DND-41 (cell line): ENCODE measurements around the gene PCED1B.

Experiments
- CTCF ChIP-seq: IDR thresholded peaks from 2 replicates; pipeline ENCODE4 v1.5.1; 2012; ENCODE audit warnings: borderline replicate concordance, low read length, moderate library complexity, mild to moderate bottlenecking; ENCODE audit not compliant: poor library complexity, severe bottlenecking; ENCODE audit errors: extremely low read depth
- EZH2 ChIP-seq: IDR thresholded peaks from 3 replicates; pipeline ENCODE4 v1.6.1; 2012; ENCODE audit warnings: borderline replicate concordance, low read depth, mild to moderate bottlenecking, moderate library complexity, low read length, inconsistent platforms; ENCODE audit not compliant: severe bottlenecking

DNA sequence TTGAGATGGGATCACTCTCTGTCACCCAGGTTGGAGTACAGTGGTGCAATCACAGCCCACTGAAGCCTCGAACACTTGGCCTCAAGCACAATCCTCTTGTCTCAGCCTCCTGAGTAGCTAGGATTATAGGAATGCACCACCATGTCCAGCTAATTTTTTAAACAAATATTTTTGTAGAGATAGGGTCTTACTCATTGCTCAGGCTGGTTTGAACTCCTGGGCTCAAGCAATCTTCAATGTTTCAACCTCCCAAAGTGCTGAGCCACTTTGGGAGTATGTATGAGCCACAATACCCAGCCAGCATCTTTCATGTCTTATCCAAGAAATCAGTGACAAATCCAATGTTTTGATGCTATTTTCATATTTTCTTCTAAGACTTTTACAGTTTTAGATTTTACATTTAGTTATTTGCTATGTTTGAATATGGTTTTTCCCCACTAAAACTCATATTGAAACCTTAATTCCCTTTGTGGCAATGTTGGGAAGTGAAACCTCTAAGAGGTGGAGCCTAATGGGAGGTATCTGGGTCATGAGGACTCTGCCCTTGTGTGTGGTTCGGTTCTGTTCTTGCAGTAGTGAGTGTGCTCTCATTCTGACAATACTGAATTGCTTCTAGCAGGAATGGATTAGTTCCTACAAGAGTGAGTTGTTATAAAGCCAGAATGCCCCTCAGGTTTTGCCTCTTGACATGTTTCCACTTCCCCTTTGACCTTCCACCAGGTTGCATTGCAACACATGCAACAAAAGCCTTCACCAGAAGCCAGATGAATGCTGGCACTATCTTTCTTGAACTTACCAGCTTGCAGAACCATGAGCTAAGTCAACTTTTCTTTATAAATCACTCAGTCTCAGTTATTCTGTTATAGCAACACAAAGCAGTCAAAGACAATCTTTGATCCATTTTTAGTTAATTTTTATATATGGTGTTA lies 81.2 kb downstream of the PCED1B start:
- TF ChIP-seq CTCF (no peak), EZH2 (no peak)
